PFSK-1 (cell line): Measurements from ENCODE around the gene GAS7.

Experiments used
- POLR2AphosphoS5 ChIP-seq: IDR thresholded peaks from 2 replicates; pipeline ENCODE4 v1.6.1; 2012; ENCODE audit warnings: low read depth, mild to moderate bottlenecking, control low read depth, low read length, moderate library complexity
- SIN3A ChIP-seq: IDR thresholded peaks from 2 replicates; pipeline ENCODE4 v1.6.1; 2012; ENCODE audit warnings: mild to moderate bottlenecking, low read length, moderate library complexity, borderline replicate concordance; ENCODE audit not compliant: insufficient read depth
- TAF1 ChIP-seq: IDR thresholded peaks from 2 replicates; pipeline ENCODE4 v1.6.1; 2012; ENCODE audit warnings: low read length, control low read depth, borderline replicate concordance; ENCODE audit not compliant: insufficient read depth
- TF ChIP-seq, protein P1 (sequence below), 2 experiments: IDR thresholded peaks; 2 replicates each; pipeline versions ENCODE4 v1.6.1 to v1.8.0; 2011 to 2012; ENCODE audit warnings: low read depth in 2 of 2, low read length in 2 of 2, control low read depth in 1 of 2, inconsistent platforms in 1 of 2, mild to moderate bottlenecking in 1 of 2, moderate library complexity in 1 of 2; ENCODE audit not compliant: insufficient read depth in 1 of 2

DNA sequence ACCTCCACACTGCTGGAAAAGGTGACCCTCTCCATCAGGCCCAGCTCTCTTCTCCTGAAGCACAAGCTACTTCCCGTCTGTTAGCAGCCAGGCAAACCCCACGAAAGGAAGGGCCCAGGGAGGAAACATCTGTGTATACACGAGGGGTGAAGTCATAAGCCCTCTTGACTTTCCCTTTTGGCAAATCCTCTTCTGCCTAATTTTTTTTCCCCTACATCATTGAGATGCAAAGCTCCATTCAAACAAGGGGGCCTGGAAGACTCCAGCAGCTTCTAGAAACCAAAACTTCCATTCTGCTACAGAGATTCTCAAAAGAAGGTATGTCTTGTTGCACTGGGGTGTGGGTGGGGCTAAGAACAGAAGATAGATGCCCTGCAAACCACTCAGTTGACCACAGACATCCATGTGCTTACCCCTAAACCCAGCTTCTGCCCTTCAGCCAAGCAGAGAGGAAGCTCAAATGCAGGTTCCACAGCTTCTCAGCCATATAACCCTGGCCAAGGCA lies 147.8 kb downstream of the GAS7 start:
- TF ChIP-seq POLR2AphosphoS5: no peak
- TF ChIP-seq SIN3A: no peak
- TF ChIP-seq, protein P1, sequence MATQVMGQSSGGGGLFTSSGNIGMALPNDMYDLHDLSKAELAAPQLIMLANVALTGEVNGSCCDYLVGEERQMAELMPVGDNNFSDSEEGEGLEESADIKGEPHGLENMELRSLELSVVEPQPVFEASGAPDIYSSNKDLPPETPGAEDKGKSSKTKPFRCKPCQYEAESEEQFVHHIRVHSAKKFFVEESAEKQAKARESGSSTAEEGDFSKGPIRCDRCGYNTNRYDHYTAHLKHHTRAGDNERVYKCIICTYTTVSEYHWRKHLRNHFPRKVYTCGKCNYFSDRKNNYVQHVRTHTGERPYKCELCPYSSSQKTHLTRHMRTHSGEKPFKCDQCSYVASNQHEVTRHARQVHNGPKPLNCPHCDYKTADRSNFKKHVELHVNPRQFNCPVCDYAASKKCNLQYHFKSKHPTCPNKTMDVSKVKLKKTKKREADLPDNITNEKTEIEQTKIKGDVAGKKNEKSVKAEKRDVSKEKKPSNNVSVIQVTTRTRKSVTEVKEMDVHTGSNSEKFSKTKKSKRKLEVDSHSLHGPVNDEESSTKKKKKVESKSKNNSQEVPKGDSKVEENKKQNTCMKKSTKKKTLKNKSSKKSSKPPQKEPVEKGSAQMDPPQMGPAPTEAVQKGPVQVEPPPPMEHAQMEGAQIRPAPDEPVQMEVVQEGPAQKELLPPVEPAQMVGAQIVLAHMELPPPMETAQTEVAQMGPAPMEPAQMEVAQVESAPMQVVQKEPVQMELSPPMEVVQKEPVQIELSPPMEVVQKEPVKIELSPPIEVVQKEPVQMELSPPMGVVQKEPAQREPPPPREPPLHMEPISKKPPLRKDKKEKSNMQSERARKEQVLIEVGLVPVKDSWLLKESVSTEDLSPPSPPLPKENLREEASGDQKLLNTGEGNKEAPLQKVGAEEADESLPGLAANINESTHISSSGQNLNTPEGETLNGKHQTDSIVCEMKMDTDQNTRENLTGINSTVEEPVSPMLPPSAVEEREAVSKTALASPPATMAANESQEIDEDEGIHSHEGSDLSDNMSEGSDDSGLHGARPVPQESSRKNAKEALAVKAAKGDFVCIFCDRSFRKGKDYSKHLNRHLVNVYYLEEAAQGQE (IDR thresholded peaks at IDR 0.05; ENCODE audit: insufficient read depth in 1 of 2, low read depth in 2 of 2, low read length in 2 of 2): no peak
- TF ChIP-seq TAF1: no peak
